GM23338 (cell line): ENCODE measurements around the gene BOD1L2. TPM values are rescaled to one million over a fixed set of nuclear protein-coding genes. Genes with fewer than 3 reads are reported as not detected.

Source experiments
- ATAC-seq: fragments of 200-7000 bp; cut with Tn5 transposase; 3 replicates; pipeline ENCODE4 v1.9.1; 2020
- DNase-seq: peaks from one replicate; pipeline ENCODE4 v3.0.0-alpha.2; 2015; ENCODE audit warnings: low spot score
- H2AFZ ChIP-seq: fragments of 200-600 bp; sonication (generic); 2 replicates; pipeline ENCODE4 v1.8.0; 2016; ENCODE audit warnings: antibody characterized with exemption, mild to moderate bottlenecking, moderate library complexity
- H3F3A ChIP-seq: fragments of 200-600 bp; sonication (generic); replicated peaks from 2 replicates; pipeline ENCODE4 v1.8.0; 2017; ENCODE audit warnings: antibody characterized with exemption, mixed run types, low read depth
- H3K27ac ChIP-seq: fragments of 200-600 bp; sonication (generic); 2 replicates; pipeline ENCODE4 v1.6.1; 2016; ENCODE audit warnings: low read depth
- H3K27me3 ChIP-seq: fragments of 200-600 bp; sonication (generic); 2 replicates; pipeline ENCODE4 v1.8.0; 2016; ENCODE audit warnings: mild to moderate bottlenecking, mixed run types, moderate library complexity; ENCODE audit not compliant: insufficient read depth
- H3K36me3 ChIP-seq: fragments of 200-600 bp; sonication (generic); 2 replicates; pipeline ENCODE4 v1.8.0; 2016; ENCODE audit warnings: mild to moderate bottlenecking; ENCODE audit not compliant: insufficient read depth
- H3K4me1 ChIP-seq: fragments of 200-600 bp; sonication (generic); 2 replicates; pipeline ENCODE4 v1.8.0; 2016; ENCODE audit warnings: mild to moderate bottlenecking, moderate library complexity; ENCODE audit not compliant: insufficient read depth
- H3K4me2 ChIP-seq: fragments of 200-600 bp; sonication (generic); 2 replicates; pipeline ENCODE4 v1.7.1; 2017; ENCODE audit warnings: mixed run types
- H3K4me3 ChIP-seq: fragments of 200-600 bp; sonication (generic); 2 replicates; pipeline ENCODE4 v1.6.1; 2016; ENCODE audit warnings: mixed run types
- H3K79me2 ChIP-seq: fragments of 200-600 bp; sonication (generic); replicated peaks from 2 replicates; pipeline ENCODE4 v1.8.0; 2017; ENCODE audit warnings: mild to moderate bottlenecking; ENCODE audit not compliant: insufficient read depth
- H3K9me2 ChIP-seq: fragments of 200-600 bp; sonication (generic); 2 replicates; pipeline ENCODE4 v1.8.0; 2017; ENCODE audit not compliant: insufficient read depth
- H4K20me1 ChIP-seq: fragments of 200-600 bp; sonication (generic); replicated peaks from 2 replicates; pipeline ENCODE4 v1.8.0; 2017; ENCODE audit warnings: mild to moderate bottlenecking; ENCODE audit not compliant: insufficient read depth
- H3K27ac Mint-ChIP-seq: 2 replicates; pipeline ENCODE4 v1.8.0; 2020; ENCODE audit warnings: inconsistent platforms, mild to moderate bottlenecking, moderate library complexity, mixed read lengths
- H3K27me3 Mint-ChIP-seq: 3 replicates; pipeline ENCODE4 v1.8.0; 2022; ENCODE audit warnings: low read depth, mild to moderate bottlenecking, moderate library complexity, mixed read lengths, inconsistent platforms; ENCODE audit not compliant: insufficient read depth, poor library complexity
- H3K36me3 Mint-ChIP-seq: 3 replicates; pipeline ENCODE4 v1.8.0; 2021; ENCODE audit warnings: low read depth, mild to moderate bottlenecking, inconsistent platforms, moderate library complexity, mixed read lengths
- H3K4me1 Mint-ChIP-seq: 3 replicates; pipeline ENCODE4 v1.8.0; 2020; ENCODE audit warnings: mild to moderate bottlenecking, inconsistent platforms, mixed read lengths
- H3K4me3 Mint-ChIP-seq: 3 replicates; pipeline ENCODE4 v1.8.0; 2021; ENCODE audit warnings: moderate library complexity, mild to moderate bottlenecking, inconsistent platforms, mixed read lengths
- H3K9me3 Mint-ChIP-seq: 3 replicates; pipeline ENCODE4 v1.8.0; 2020; ENCODE audit warnings: moderate library complexity, mild to moderate bottlenecking, inconsistent platforms, mixed read lengths
- CREB1 ChIP-seq: fragments of 250-450 bp; sonication (Bioruptor Pico); IDR thresholded peaks from 2 replicates; pipeline ENCODE4 v1.5.0; 2020; ENCODE audit warnings: low read depth, mild to moderate bottlenecking, moderate library complexity
- EZH2 ChIP-seq: fragments of 200-600 bp; sonication (generic); IDR thresholded peaks from one replicate; pipeline ENCODE4 v1.8.0; 2017; ENCODE audit warnings: antibody characterized with exemption, mild to moderate bottlenecking, low read depth; ENCODE audit not compliant: unreplicated experiment
- EZH2phosphoT487 ChIP-seq: fragments of 200-600 bp; sonication (generic); IDR thresholded peaks from one replicate; pipeline ENCODE4 v1.8.1; 2018; ENCODE audit warnings: antibody characterized with exemption; ENCODE audit not compliant: unreplicated experiment
- JUNB ChIP-seq: IDR thresholded peaks from one replicate; pipeline ENCODE4 v1.6.1; 2016; ENCODE audit warnings: antibody characterized with exemption; ENCODE audit not compliant: unreplicated experiment
- NANOG ChIP-seq: IDR thresholded peaks from 2 replicates; pipeline ENCODE4 v1.6.1; 2016; ENCODE audit warnings: antibody characterized with exemption, borderline replicate concordance
- POLR2AphosphoS5 ChIP-seq: IDR thresholded peaks from 2 replicates; pipeline ENCODE4 v1.6.1; 2016; ENCODE audit warnings: antibody characterized with exemption, low read depth
- STAT1 ChIP-seq: IDR thresholded peaks from one replicate; pipeline ENCODE4 v1.6.1; 2016; ENCODE audit warnings: antibody characterized with exemption; ENCODE audit not compliant: unreplicated experiment
- ZNF114 ChIP-seq: fragments of 250-450 bp; sonication (Bioruptor Pico); IDR thresholded peaks from 2 replicates; pipeline ENCODE4 v1.5.0; 2020; ENCODE audit warnings: mild to moderate bottlenecking, moderate library complexity
- ZNF331 ChIP-seq: fragments of 250-450 bp; sonication (Bioruptor Pico); IDR thresholded peaks from 2 replicates; pipeline ENCODE4 v1.5.0; 2020; ENCODE audit warnings: low read depth, mild to moderate bottlenecking, moderate library complexity
- polyA plus RNA-seq: library from polyadenylated mRNA; unstranded; fragments of >200 nt; fragmentation: Nextera tagmentation; extraction: Ambion mirVana; gene quantifications from 2 replicates; pipeline ENCODE4 v1.2.1, GENCODE V29; 2016
- total RNA-seq: library from RNA; depleted of rRNA; stranded (reverse); fragments of >200 nt; shearing (Covaris generic); gene quantifications from 2 replicates; pipeline ENCODE4 v1.2.3, GENCODE V29; 2014
- TF ChIP-seq, protein P1 (sequence below): IDR thresholded peaks from 2 replicates; pipeline ENCODE4 v1.6.1; 2016; ENCODE audit warnings: antibody characterized with exemption
- TF ChIP-seq, protein P2 (sequence below): IDR thresholded peaks from one replicate; pipeline ENCODE4 v1.6.1; 2018; ENCODE audit warnings: antibody characterized with exemption; ENCODE audit not compliant: unreplicated experiment
- TF ChIP-seq, protein P3 (sequence below), 2 experiments: fragments of 200-600 bp in 1 of 2; sonication (generic) in 1 of 2; conservative IDR thresholded peaks; 2 replicates each; pipeline versions ENCODE4 v1.5.1 to v1.6.1; 2016 to 2017; ENCODE audit warnings: antibody characterized with exemption in 2 of 2, low read depth in 2 of 2, mild to moderate bottlenecking in 2 of 2, moderate library complexity in 1 of 2

Gene BOD1L2
- total and polyA plus RNA-seq, 2 experiments from 2014 or later, result 0.11 TPM; not detected in 1

DNA sequence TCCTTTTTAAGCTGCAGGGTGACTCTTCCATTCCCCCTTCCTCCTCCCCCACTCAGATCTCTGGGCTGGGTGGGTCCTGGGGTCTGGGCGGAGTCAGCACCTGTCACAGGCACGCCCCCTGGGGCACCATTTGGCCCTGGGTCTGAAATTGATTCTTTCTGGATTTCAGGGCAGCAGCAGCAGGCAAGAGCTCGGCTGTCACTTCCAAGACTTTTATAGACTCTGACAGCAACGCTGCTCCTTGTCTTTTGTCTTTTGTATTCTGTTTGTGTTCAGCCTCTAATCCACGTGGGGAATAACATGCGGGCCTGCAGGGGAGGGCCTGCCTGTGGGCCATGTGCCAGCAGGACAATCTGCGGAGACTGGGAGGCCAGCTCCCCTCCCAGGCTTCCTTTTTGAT, 3.9 kb downstream of the BOD1L2 start:
- Histone ChIP-seq H3K4me3 (no peak overlapping the region), H3K4me2 (0 out of 2 replicates have a peak overlapping the region, but pooled peaks have one; percentile 28), H3K9me2 (peaks cover 19% of the 10 kb centered on the region), H2AFZ (peak overlapping the region; percentile 83), H3K27ac (no peak overlapping the region), H3K79me2 (no peaks in the 10 kb centered on the region), H3F3A (no peaks in the 10 kb centered on the region), H3K4me1 (peaks cover 24% of the 10 kb centered on the region), H3K36me3 (no peaks in the 10 kb centered on the region), H3K27me3 (no peaks in the 10 kb centered on the region), H4K20me1 (no peaks in the 10 kb centered on the region)
- Mint-ChIP-seq H3K36me3 (no peaks in the 10 kb centered on the region), H3K4me1 (peaks cover 23% of the 10 kb centered on the region), H3K27me3 (peaks cover 8% of the 10 kb centered on the region), H3K9me3 (no peaks in the 10 kb centered on the region; the same call in 2 of the 3 replicates), H3K27ac (no peak overlapping the region; the same call in 1 of the 2 replicates), H3K4me3 (0 out of 3 replicates have a peak overlapping the region, but pooled peaks have one; percentile 3)
- DNase-seq, result peak; percentile 61
- ATAC-seq, result peak; percentile 90
- TF ChIP-seq JUNB (no peak), CREB1 (CRISPR knock-in tag) (no peak)

DNA sequence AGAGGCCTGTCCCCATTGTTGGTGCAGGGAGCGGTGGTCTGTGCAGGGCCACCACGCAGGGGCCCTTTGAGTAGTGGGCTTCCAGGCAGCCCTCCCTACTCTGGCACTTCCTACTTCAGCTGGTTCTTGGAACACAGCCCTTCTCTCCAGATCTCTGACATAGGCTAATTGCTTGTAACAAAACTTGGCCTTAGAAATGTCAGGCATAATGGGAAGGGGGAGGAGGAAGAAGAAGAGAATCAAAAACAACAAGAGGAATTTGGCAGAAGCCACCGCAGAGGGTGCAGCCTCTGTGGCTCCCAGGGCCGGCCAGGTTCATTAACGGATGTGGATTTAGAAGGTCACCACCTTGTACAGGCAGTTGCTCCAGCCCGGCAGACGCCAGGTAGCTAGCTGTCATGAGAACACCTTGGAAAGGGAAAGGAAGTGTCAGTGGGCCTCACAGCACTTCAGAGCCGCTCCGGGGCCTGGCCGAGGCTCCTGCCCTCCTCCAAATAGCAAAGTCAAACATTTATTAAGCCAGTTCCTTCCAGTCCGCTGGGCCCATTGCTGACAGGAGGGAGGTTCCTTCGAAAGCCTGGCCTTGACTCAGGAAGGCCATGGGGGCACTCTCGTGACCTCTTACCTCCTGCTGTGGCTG, 7.4 kb downstream of the BOD1L2 start:
- ATAC-seq (no peak), DNase-seq (no peak)
- Histone ChIP-seq H3K79me2 (no peaks in the 10 kb centered on the region), H3K4me3 (no peak overlapping the region), H3F3A (no peaks in the 10 kb centered on the region), H3K4me1 (peaks cover 18% of the 10 kb centered on the region), H3K27ac (no peak overlapping the region), H3K9me2 (peaks cover 22% of the 10 kb centered on the region), H3K4me2 (no peak overlapping the region), H4K20me1 (no peaks in the 10 kb centered on the region), H3K27me3 (no peaks in the 10 kb centered on the region), H2AFZ (no peak overlapping the region), H3K36me3 (peaks cover 4% of the 10 kb centered on the region; the same call in 1 of the 2 replicates)
- no peaks in the 10 kb centered on the region for H3K36me3 Mint-ChIP-seq
- peaks cover 6% of the 10 kb centered on the region for H3K27me3 Mint-ChIP-seq
- H3K4me1 Mint-ChIP-seq, result peaks cover 17% of the 10 kb centered on the region
- peaks cover 3% of the 10 kb centered on the region; the same call in 2 of the 3 replicates for H3K9me3 Mint-ChIP-seq
- H3K27ac Mint-ChIP-seq, result no peak overlapping the region
- no peak overlapping the region for H3K4me3 Mint-ChIP-seq
- TF ChIP-seq POLR2AphosphoS5, result no peak
- TF ChIP-seq CREB1 (CRISPR knock-in tag), result no peak
- TF ChIP-seq, protein P1, sequence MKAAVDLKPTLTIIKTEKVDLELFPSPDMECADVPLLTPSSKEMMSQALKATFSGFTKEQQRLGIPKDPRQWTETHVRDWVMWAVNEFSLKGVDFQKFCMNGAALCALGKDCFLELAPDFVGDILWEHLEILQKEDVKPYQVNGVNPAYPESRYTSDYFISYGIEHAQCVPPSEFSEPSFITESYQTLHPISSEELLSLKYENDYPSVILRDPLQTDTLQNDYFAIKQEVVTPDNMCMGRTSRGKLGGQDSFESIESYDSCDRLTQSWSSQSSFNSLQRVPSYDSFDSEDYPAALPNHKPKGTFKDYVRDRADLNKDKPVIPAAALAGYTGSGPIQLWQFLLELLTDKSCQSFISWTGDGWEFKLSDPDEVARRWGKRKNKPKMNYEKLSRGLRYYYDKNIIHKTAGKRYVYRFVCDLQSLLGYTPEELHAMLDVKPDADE, result no peak
- no peak for TF ChIP-seq ZNF114 (CRISPR knock-in tag)
- no peak for TF ChIP-seq ZNF331
- TF ChIP-seq, protein P2, sequence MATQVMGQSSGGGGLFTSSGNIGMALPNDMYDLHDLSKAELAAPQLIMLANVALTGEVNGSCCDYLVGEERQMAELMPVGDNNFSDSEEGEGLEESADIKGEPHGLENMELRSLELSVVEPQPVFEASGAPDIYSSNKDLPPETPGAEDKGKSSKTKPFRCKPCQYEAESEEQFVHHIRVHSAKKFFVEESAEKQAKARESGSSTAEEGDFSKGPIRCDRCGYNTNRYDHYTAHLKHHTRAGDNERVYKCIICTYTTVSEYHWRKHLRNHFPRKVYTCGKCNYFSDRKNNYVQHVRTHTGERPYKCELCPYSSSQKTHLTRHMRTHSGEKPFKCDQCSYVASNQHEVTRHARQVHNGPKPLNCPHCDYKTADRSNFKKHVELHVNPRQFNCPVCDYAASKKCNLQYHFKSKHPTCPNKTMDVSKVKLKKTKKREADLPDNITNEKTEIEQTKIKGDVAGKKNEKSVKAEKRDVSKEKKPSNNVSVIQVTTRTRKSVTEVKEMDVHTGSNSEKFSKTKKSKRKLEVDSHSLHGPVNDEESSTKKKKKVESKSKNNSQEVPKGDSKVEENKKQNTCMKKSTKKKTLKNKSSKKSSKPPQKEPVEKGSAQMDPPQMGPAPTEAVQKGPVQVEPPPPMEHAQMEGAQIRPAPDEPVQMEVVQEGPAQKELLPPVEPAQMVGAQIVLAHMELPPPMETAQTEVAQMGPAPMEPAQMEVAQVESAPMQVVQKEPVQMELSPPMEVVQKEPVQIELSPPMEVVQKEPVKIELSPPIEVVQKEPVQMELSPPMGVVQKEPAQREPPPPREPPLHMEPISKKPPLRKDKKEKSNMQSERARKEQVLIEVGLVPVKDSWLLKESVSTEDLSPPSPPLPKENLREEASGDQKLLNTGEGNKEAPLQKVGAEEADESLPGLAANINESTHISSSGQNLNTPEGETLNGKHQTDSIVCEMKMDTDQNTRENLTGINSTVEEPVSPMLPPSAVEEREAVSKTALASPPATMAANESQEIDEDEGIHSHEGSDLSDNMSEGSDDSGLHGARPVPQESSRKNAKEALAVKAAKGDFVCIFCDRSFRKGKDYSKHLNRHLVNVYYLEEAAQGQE, result no peak
- TF ChIP-seq, protein P3, sequence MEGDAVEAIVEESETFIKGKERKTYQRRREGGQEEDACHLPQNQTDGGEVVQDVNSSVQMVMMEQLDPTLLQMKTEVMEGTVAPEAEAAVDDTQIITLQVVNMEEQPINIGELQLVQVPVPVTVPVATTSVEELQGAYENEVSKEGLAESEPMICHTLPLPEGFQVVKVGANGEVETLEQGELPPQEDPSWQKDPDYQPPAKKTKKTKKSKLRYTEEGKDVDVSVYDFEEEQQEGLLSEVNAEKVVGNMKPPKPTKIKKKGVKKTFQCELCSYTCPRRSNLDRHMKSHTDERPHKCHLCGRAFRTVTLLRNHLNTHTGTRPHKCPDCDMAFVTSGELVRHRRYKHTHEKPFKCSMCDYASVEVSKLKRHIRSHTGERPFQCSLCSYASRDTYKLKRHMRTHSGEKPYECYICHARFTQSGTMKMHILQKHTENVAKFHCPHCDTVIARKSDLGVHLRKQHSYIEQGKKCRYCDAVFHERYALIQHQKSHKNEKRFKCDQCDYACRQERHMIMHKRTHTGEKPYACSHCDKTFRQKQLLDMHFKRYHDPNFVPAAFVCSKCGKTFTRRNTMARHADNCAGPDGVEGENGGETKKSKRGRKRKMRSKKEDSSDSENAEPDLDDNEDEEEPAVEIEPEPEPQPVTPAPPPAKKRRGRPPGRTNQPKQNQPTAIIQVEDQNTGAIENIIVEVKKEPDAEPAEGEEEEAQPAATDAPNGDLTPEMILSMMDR (conservative IDR thresholded peaks at IDR 0.05; ENCODE audit: low read depth in 2 of 2), result no peak
- no peak for TF ChIP-seq STAT1
- no peak for TF ChIP-seq EZH2phosphoT487
- no peak for TF ChIP-seq EZH2
- no peak for TF ChIP-seq NANOG
- no peak for TF ChIP-seq JUNB
